SK-N-SH treated with all-trans-retinoic acid at 6 μM for 48 hours (cell line): ENCODE data around the gene NDRG4.

Source experiments
- ATAC-seq: fragments of 200-7000 bp; cut with Tn5 transposase; 3 replicates; pipeline ENCODE4 v1.9.1; 2020; ENCODE audit warnings: mild to moderate bottlenecking, moderate library complexity
- ARNTL ChIP-seq: fragments of 450-650 bp; formaldehyde crosslinking; IDR thresholded peaks from 2 replicates; pipeline ENCODE4 v1.5.0; 2020; ENCODE audit warnings: low read depth, mild to moderate bottlenecking, moderate library complexity, borderline replicate concordance
- BACH2 ChIP-seq: fragments of 250-450 bp; sonication (Bioruptor Pico); IDR thresholded peaks from 2 replicates; pipeline ENCODE4 v1.9.0; 2021; ENCODE audit warnings: mild to moderate bottlenecking, borderline replicate concordance
- CREB5 ChIP-seq: fragments of 250-450 bp; sonication (Bioruptor Pico); IDR thresholded peaks from 2 replicates; pipeline ENCODE4 v1.5.1; 2020; ENCODE audit warnings: low read depth, mild to moderate bottlenecking, moderate library complexity
- CSDC2 ChIP-seq: fragments of 250-450 bp; sonication (Bioruptor Pico); IDR thresholded peaks from 2 replicates; pipeline ENCODE4 v1.5.0; 2020; ENCODE audit warnings: mild to moderate bottlenecking, moderate library complexity
- GLIS3 ChIP-seq: fragments of 250-450 bp; sonication (Bioruptor Pico); IDR thresholded peaks from 2 replicates; pipeline ENCODE4 v1.5.0; 2020; ENCODE audit warnings: mild to moderate bottlenecking, moderate library complexity
- ISL1 ChIP-seq: fragments of 250-450 bp; sonication (Bioruptor Pico); IDR thresholded peaks from 2 replicates; pipeline ENCODE4 v2.1.2; 2022; ENCODE audit warnings: mild to moderate bottlenecking, moderate library complexity
- OSR1 ChIP-seq: fragments of 250-450 bp; sonication (Bioruptor Pico); IDR thresholded peaks from 2 replicates; pipeline ENCODE4 v1.8.0; 2022; ENCODE audit warnings: moderate library complexity, mild to moderate bottlenecking, inconsistent platforms
- POU6F1 ChIP-seq: fragments of 250-450 bp; sonication (Bioruptor Pico); IDR thresholded peaks from 2 replicates; pipeline ENCODE4 v1.8.0; 2021; ENCODE audit warnings: low read depth, mild to moderate bottlenecking, moderate library complexity, borderline replicate concordance
- PPARA ChIP-seq: fragments of 250-450 bp; sonication (Bioruptor Pico); IDR thresholded peaks from 2 replicates; pipeline ENCODE4 v1.5.0; 2020; ENCODE audit warnings: mild to moderate bottlenecking, borderline replicate concordance
- RARB ChIP-seq: fragments of 250-450 bp; sonication (Bioruptor Pico); IDR thresholded peaks from 2 replicates; pipeline ENCODE4 v1.8.0; 2021; ENCODE audit warnings: mild to moderate bottlenecking, moderate library complexity
- SNAI2 ChIP-seq: fragments of 250-450 bp; sonication (Bioruptor Pico); IDR thresholded peaks from 2 replicates; pipeline ENCODE4 v1.5.0; 2020; ENCODE audit warnings: mild to moderate bottlenecking, moderate library complexity
- TCF4 ChIP-seq: fragments of 250-450 bp; sonication (Bioruptor Pico); IDR thresholded peaks from 2 replicates; pipeline ENCODE4 v1.8.0; 2021; ENCODE audit warnings: mild to moderate bottlenecking, moderate library complexity, borderline replicate concordance
- TSHZ2 ChIP-seq: fragments of 250-450 bp; sonication (Bioruptor Pico); IDR thresholded peaks from 2 replicates; pipeline ENCODE4 v1.5.0; 2020; ENCODE audit warnings: mild to moderate bottlenecking, moderate library complexity
- ZC3H10 ChIP-seq: fragments of 250-450 bp; sonication (Bioruptor Pico); IDR thresholded peaks from 2 replicates; pipeline ENCODE4 v1.5.1; 2021; ENCODE audit warnings: mild to moderate bottlenecking, moderate library complexity
- ZFP3 ChIP-seq: fragments of 250-450 bp; sonication (Bioruptor Pico); IDR thresholded peaks from 2 replicates; pipeline ENCODE4 v1.5.0; 2020; ENCODE audit warnings: mild to moderate bottlenecking, moderate library complexity
- ZFP30 ChIP-seq: fragments of 450-650 bp; formaldehyde crosslinking; IDR thresholded peaks from 2 replicates; pipeline ENCODE4 v1.5.0; 2022; ENCODE audit warnings: mild to moderate bottlenecking, moderate library complexity
- ZNF565 ChIP-seq: fragments of 450-650 bp; formaldehyde crosslinking; conservative IDR thresholded peaks from 2 replicates; pipeline ENCODE4 v1.5.0; 2020; ENCODE audit warnings: low read depth, mild to moderate bottlenecking, moderate library complexity
- ZNF70 ChIP-seq: fragments of 450-650 bp; formaldehyde crosslinking; IDR thresholded peaks from 2 replicates; pipeline ENCODE4 v1.5.0; 2020; ENCODE audit warnings: mild to moderate bottlenecking, moderate library complexity
- ZNF8 ChIP-seq: fragments of 450-650 bp; formaldehyde crosslinking; IDR thresholded peaks from 2 replicates; pipeline ENCODE4 v1.5.0; 2020; ENCODE audit warnings: mild to moderate bottlenecking, moderate library complexity
- TF ChIP-seq, protein P1 (sequence below): fragments of 250-450 bp; sonication (Bioruptor Pico); IDR thresholded peaks from 2 replicates; pipeline ENCODE4 v1.8.0; 2020; ENCODE audit warnings: mild to moderate bottlenecking, moderate library complexity, borderline replicate concordance

The NDRG4 gene

DNA sequence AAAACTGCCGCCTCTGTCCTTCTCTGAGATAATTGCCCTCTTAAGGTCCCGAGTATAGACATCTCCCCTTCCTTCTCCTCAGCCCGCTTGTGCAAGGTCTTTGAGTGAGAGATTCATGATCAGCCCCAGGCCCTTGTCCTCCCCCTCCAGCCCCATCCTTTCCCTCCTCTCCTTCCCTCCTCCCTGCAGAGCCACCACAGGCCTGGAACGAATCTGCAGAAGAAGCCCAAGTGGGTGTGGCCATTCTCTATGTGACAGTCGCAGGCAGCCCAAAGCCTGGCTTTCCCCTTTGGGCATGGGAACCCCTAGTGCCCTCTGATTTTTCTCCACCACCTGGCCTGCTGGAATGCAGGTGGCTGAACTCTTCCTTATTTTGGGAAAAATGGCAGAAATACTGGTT, 7.2 kb upstream of the NDRG4 start:
- no peak for TF ChIP-seq POU6F1 (CRISPR knock-in tag)
- TF ChIP-seq ZC3H10 (CRISPR knock-in tag), result no peak
- TF ChIP-seq BACH2, result no peak
- TF ChIP-seq SNAI2 (CRISPR knock-in tag), result no peak
- no peak for TF ChIP-seq ZFP30
- TF ChIP-seq PPARA (CRISPR knock-in tag), result no peak
- TF ChIP-seq CSDC2 (CRISPR knock-in tag), result no peak
- TF ChIP-seq ARNTL (CRISPR knock-in tag), result no peak
- no peak for TF ChIP-seq ISL1 (CRISPR knock-in tag)
- TF ChIP-seq CREB5 (CRISPR knock-in tag), result no peak
- TF ChIP-seq OSR1, result no peak
- no peak for TF ChIP-seq ZNF565 (CRISPR knock-in tag)
- TF ChIP-seq ZNF8 (CRISPR knock-in tag), result no peak
- no peak for TF ChIP-seq ZFP3 (CRISPR knock-in tag)
- TF ChIP-seq, protein P1, sequence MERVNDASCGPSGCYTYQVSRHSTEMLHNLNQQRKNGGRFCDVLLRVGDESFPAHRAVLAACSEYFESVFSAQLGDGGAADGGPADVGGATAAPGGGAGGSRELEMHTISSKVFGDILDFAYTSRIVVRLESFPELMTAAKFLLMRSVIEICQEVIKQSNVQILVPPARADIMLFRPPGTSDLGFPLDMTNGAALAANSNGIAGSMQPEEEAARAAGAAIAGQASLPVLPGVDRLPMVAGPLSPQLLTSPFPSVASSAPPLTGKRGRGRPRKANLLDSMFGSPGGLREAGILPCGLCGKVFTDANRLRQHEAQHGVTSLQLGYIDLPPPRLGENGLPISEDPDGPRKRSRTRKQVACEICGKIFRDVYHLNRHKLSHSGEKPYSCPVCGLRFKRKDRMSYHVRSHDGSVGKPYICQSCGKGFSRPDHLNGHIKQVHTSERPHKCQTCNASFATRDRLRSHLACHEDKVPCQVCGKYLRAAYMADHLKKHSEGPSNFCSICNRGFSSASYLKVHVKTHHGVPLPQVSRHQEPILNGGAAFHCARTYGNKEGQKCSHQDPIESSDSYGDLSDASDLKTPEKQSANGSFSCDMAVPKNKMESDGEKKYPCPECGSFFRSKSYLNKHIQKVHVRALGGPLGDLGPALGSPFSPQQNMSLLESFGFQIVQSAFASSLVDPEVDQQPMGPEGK (CRISPR knock-in tag), result no peak
- TF ChIP-seq TSHZ2 (CRISPR knock-in tag), result no peak
- no peak for TF ChIP-seq RARB (CRISPR knock-in tag)
- TF ChIP-seq TCF4 (CRISPR knock-in tag), result no peak
- TF ChIP-seq ZNF70 (CRISPR knock-in tag), result no peak
- no peak for ATAC-seq

DNA sequence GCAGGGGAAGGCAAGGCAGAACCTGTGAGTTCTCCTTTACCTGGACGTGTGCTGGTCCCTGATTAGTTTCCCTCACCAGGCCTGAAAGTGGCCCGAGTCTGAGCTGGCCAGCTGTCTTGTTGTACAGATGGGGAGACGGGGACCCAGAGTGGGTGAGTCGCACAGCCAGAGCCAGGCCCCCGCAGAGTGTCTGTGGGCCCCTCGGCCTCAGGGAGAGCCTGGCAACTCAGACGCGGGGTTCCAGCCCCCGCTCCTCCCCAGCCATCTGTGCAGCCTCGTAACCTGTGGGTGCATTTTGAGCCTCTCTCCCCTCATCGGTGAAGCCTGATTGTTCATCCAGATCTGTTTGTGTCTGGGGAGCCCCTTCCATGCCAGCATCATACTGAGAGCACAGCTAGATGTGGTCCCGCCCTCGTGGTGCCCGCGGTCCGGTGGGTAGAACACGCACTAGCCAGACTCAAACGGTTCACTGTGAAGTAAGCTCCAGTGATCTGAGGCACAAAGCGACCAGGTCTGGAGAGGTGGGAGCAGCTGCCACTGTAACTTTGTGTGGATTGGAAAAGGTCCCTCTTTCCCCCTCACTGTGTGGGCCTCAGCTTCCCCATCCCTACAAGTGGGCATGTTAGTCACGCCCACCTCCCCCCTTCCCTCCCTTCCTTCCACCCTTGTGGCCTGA, 6.0 kb upstream of the NDRG4 start:
- ATAC-seq, result no peak
- TF ChIP-seq GLIS3 (CRISPR knock-in tag) (no peak), RARB (CRISPR knock-in tag) (no peak), PPARA (CRISPR knock-in tag) (no peak), ZNF70 (CRISPR knock-in tag) (no peak), ZC3H10 (CRISPR knock-in tag) (no peak), ZFP3 (CRISPR knock-in tag) (no peak), ARNTL (CRISPR knock-in tag) (no peak), TSHZ2 (CRISPR knock-in tag) (no peak), CREB5 (CRISPR knock-in tag) (no peak), ZNF565 (CRISPR knock-in tag) (no peak), ZFP30 (no peak), CSDC2 (CRISPR knock-in tag) (no peak), SNAI2 (CRISPR knock-in tag) (no peak)
- TF ChIP-seq, protein P1 (CRISPR knock-in tag), result no peak
